ENCODE data around the gene BHLHE41.

Gene BHLHE41

GRCh38 chr12:26113853-26114719, 10.8 kb downstream of the BHLHE41 start:
- peak; percentile 75 to 79 for DNase-seq

GRCh38 chr12:26113181-26113654, 11.6 kb downstream of the BHLHE41 start:
- DNase-seq: peak; percentile 43 to 85

GRCh38 chr12:26112703-26113147, 12.1 kb downstream of the BHLHE41 start:
- DNase-seq: no peak

- DNase-seq: no peak
Observed at GRCh38 chr12:26112232-26112631, 12.6 kb downstream of the BHLHE41 start.

- DNase-seq: no peak
Observed at GRCh38 chr12:26109343-26109881, 15.4 kb downstream of the BHLHE41 start.

- DNase-seq: no peak
Observed at GRCh38 chr12:26108915-26109314, 15.9 kb downstream of the BHLHE41 start.

- no peak for DNase-seq
Observed at GRCh38 chr12:26106347-26106746, 18.5 kb downstream of the BHLHE41 start.

- DNase-seq: no peak
Observed at GRCh38 chr12:26102953-26103352, 21.9 kb downstream of the BHLHE41 start.

- DNase-seq: no peak
Observed at GRCh38 chr12:26101763-26102162, 23.1 kb downstream of the BHLHE41 start.

GRCh38 chr12:26101350-26101734, 23.5 kb downstream of the BHLHE41 start:
- DNase-seq: peak in 1 of 2 experiments; percentile 10

GRCh38 chr12:26100666-26101349, 24.0 kb downstream of the BHLHE41 start:
- no peak for DNase-seq

- DNase-seq: peak; percentile 62 to 67
Observed at GRCh38 chr12:26097046-26097878, 27.6 kb downstream of the BHLHE41 start.

GRCh38 chr12:26096036-26096435, 28.8 kb downstream of the BHLHE41 start:
- DNase-seq: no peak

- no peak for DNase-seq
Observed at GRCh38 chr12:26095186-26095585, 29.7 kb downstream of the BHLHE41 start.

- DNase-seq: no peak
Observed at GRCh38 chr12:26092346-26093105, 32.3 kb downstream of the BHLHE41 start.

- no peak for DNase-seq
Observed at GRCh38 chr12:26091822-26092221, 33.0 kb downstream of the BHLHE41 start.

GRCh38 chr12:26090836-26091510, 33.9 kb downstream of the BHLHE41 start:
- DNase-seq: no peak

- DNase-seq: no peak
Observed at GRCh38 chr12:26088998-26089397, 35.8 kb downstream of the BHLHE41 start.

- no peak for DNase-seq
Observed at GRCh38 chr12:26086936-26087335, 37.9 kb downstream of the BHLHE41 start.

GRCh38 chr12:26080911-26081310, 43.9 kb downstream of the BHLHE41 start:
- DNase-seq: no peak
